ENCODE measurements around the gene ZNRF3.

DNA sequence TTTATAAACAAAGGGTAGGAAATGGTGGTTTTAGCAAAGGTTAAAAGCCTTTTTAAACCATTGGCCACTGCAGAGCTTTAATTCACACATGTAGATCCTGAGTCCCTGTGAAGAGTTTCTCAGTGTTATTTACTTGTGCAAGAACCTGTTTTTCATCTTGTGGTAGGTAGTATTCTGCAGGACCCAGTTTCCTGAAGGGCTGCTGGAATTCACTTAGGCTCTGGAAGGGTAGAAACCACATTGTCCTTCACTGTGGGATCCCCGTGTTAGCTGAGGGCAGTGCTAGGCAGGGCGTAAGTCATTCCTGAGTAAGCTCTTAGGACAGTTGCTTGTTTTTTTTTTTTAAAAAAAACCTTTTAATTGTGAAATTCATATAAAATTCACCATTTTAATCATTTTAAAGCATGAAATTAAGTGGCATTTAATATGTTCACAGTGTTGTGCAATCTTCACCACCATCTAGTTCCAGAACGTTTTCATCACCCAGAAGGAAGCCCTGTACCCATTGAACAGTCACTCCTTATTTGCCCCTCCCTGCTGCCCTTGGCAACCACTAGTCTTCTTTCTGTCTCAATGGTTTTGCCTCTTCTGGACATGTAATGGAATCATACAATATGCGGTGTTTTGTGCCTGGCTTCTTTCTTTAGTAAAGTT, 100.5 kb downstream of the ZNRF3 start:
- no peak for TF ChIP-seq ESRRG (CRISPR knock-in tag; IDR thresholded peaks at IDR 0.05)
- TF ChIP-seq ZC3H10 (CRISPR knock-in tag; IDR thresholded peaks at IDR 0.05) = no peak
- TF ChIP-seq ZNF8 (CRISPR knock-in tag; IDR thresholded peaks at IDR 0.05) = no peak
- TF ChIP-seq TCF4 (CRISPR knock-in tag; IDR thresholded peaks at IDR 0.05; ENCODE audit: borderline replicate concordance) = no peak
- no peak for TF ChIP-seq PPARA (CRISPR knock-in tag; IDR thresholded peaks at IDR 0.05; ENCODE audit: borderline replicate concordance)
- no peak for TF ChIP-seq GLIS3 (CRISPR knock-in tag; IDR thresholded peaks at IDR 0.05)
- TF ChIP-seq, protein P1, sequence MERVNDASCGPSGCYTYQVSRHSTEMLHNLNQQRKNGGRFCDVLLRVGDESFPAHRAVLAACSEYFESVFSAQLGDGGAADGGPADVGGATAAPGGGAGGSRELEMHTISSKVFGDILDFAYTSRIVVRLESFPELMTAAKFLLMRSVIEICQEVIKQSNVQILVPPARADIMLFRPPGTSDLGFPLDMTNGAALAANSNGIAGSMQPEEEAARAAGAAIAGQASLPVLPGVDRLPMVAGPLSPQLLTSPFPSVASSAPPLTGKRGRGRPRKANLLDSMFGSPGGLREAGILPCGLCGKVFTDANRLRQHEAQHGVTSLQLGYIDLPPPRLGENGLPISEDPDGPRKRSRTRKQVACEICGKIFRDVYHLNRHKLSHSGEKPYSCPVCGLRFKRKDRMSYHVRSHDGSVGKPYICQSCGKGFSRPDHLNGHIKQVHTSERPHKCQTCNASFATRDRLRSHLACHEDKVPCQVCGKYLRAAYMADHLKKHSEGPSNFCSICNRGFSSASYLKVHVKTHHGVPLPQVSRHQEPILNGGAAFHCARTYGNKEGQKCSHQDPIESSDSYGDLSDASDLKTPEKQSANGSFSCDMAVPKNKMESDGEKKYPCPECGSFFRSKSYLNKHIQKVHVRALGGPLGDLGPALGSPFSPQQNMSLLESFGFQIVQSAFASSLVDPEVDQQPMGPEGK (CRISPR knock-in tag; IDR thresholded peaks at IDR 0.05; ENCODE audit: borderline replicate concordance) = no peak

Measured in SK-N-SH treated with all-trans-retinoic acid at 6 μM for 48 hours (cell line).